ENCODE data around the gene DMD.

- TF ChIP-seq CTCF (IDR thresholded peaks at IDR 0.05) (no peak), POLR2AphosphoS5 (IDR thresholded peaks at IDR 0.05; ENCODE audit: low read depth, low read length) (no peak), TCF7L2 (IDR thresholded peaks at IDR 0.05; ENCODE audit: low read depth, low read length) (no peak)
Observed at GRCh38 chrX:31168551-31168950, 2042.8 kb downstream of the DMD start.

All from Panc1 (cell line).